ENCODE measurements around the gene CRTAP.
"Not testable (repeated sequence)": the region's sequence is repeated elsewhere in the genome, so short reads cannot be mapped to it uniquely, and the experiment has no call there.

The CRTAP gene

GRCh38 chr3:33075995-33076394 is 37.8 kb upstream of the CRTAP start:
- TF ChIP-seq ZFX (IDR thresholded peaks at IDR 0.05; ENCODE audit: borderline replicate concordance) (no peak), CTCF (IDR thresholded peaks at IDR 0.05) (no peak)
- H3K27ac ChIP-seq: no peak overlapping the region

GRCh38 chr3:33076952-33077351 is 36.9 kb upstream of the CRTAP start:
- no peak overlapping the region for H3K27ac ChIP-seq
- TF ChIP-seq CTCF (IDR thresholded peaks at IDR 0.05) (no peak), ZFX (IDR thresholded peaks at IDR 0.05; ENCODE audit: borderline replicate concordance) (no peak)

GRCh38 chr3:33077976-33078375 is 35.8 kb upstream of the CRTAP start:
- no peak overlapping the region for H3K27ac ChIP-seq
- TF ChIP-seq ZFX (IDR thresholded peaks at IDR 0.05; ENCODE audit: borderline replicate concordance): no peak

- not testable (repeated sequence) for H3K27ac ChIP-seq
Measured at GRCh38 chr3:33079813-33080212, 34.0 kb upstream of the CRTAP start.

GRCh38 chr3:33081812-33082211 is 32.0 kb upstream of the CRTAP start:
- TF ChIP-seq CTCF (IDR thresholded peaks at IDR 0.05) (no peak), ZFX (IDR thresholded peaks at IDR 0.05; ENCODE audit: borderline replicate concordance) (no peak)
- no peak overlapping the region for H3K27ac ChIP-seq

GRCh38 chr3:33083958-33084357 is 29.9 kb upstream of the CRTAP start:
- TF ChIP-seq ZFX (IDR thresholded peaks at IDR 0.05; ENCODE audit: borderline replicate concordance): no peak
- TF ChIP-seq CTCF (IDR thresholded peaks at IDR 0.05): no peak
- no peak overlapping the region for H3K27ac ChIP-seq

GRCh38 chr3:33088691-33089090 is 25.1 kb upstream of the CRTAP start:
- no peak for TF ChIP-seq ZFX (IDR thresholded peaks at IDR 0.05; ENCODE audit: borderline replicate concordance)
- no peak overlapping the region for H3K27ac ChIP-seq

GRCh38 chr3:33089515-33089914 is 24.3 kb upstream of the CRTAP start:
- TF ChIP-seq CTCF (IDR thresholded peaks at IDR 0.05) (no peak), ZFX (IDR thresholded peaks at IDR 0.05; ENCODE audit: borderline replicate concordance) (no peak)
- no peak overlapping the region for H3K27ac ChIP-seq

GRCh38 chr3:33091746-33092145 is 22.1 kb upstream of the CRTAP start:
- TF ChIP-seq ZFX (IDR thresholded peaks at IDR 0.05; ENCODE audit: borderline replicate concordance) (no peak), CTCF (IDR thresholded peaks at IDR 0.05) (no peak)
- H3K27ac ChIP-seq: no peak overlapping the region

All from 22Rv1 (cell line).